ENCODE data around the gene DIAPH1.

Gene DIAPH1

DNA sequence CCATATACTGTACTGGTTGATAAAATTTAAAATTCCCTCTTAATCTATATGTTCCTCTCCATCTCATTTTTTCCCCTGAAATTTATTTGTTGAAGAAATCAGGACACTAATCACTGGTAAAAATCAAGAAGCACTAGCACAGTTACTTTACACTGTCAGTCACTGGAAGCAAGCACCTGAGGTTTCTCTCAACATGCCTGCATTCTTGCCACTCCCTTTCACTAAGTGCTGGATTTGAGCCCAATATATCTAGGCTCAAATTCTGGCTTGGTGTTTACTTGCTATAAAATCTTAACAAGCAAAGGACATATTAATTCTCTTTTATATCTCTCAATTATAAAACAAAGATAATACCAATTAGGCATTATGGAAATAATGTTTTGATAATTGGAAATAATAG, 58.6 kb downstream of the DIAPH1 start:
- no peak for DNase-seq

DNA sequence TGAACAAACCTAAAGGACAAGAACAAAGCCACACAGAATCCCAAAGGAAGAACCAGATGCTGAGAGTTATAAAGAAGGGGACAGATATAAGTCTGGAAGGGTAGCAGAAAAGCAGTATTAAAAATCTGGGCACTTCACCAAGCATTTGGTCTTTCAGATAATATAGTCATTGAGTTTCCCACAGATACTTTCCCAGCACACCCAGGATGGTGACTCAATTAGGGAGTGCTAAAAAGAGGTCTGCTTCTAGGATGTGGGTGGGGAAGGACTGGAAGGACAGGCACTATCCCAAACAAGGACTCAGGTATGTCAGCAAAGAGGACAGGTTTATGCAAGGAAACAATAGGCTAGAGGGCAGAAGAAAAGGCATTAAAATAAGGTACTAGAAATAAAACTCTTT, 59.3 kb downstream of the DIAPH1 start:
- no peak for DNase-seq

DNA sequence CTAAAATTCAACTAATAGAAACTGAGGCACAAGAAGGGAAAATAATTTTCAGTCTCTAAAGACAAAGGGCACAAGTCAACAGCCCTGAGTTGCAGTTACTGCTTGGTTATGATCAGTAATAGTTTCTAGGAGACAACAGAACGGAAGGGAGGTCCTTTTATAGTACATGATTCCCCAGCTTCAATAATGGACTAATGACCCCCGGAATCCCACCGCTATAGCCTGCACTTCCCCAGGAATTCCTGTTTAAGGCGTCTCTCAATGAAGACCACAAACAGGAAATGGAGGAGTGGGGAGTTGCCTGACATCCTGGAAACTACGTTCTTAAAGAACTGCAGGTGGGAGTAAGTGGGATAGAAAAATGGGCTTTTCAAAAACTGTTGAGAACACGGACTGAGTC, 60.6 kb downstream of the DIAPH1 start:
- DNase-seq, result no peak

GRCh38 chr5:141557681-141558136, 61.1 kb downstream of the DIAPH1 start:
- DNase-seq, result peak; percentile 85 to 90

DNA sequence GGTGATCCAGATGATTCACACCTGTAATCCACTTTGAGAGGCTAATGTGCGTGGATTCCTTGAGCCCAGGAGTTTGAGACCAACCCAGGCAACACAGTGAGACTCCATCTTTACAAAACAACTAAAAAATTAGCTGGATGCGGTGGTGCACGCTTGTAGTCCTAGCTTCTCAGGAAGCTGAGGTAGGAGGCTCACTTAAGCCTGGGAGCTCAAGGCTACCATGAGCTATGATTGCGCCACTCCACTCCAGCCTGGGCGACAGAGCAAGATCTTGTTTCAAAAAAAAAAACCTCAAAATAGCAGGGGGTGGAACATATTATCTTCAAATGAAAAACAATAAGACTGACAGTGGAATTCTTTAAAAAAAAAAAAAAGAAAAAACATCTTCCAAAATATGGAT, 70.9 kb downstream of the DIAPH1 start:
- no peak for DNase-seq

- DNase-seq, result no peak
Measured at GRCh38 chr5:141547488-141547887, 71.3 kb downstream of the DIAPH1 start.

GRCh38 chr5:141543053-141543452, 75.7 kb downstream of the DIAPH1 start:
- DNase-seq, result no peak

- no peak for DNase-seq
Measured at GRCh38 chr5:141534492-141535213, 84.1 kb downstream of the DIAPH1 start.

GRCh38 chr5:141533897-141534296, 84.9 kb downstream of the DIAPH1 start:
- DNase-seq, result no peak

GRCh38 chr5:141532726-141533125, 86.1 kb downstream of the DIAPH1 start:
- DNase-seq, result no peak

DNA sequence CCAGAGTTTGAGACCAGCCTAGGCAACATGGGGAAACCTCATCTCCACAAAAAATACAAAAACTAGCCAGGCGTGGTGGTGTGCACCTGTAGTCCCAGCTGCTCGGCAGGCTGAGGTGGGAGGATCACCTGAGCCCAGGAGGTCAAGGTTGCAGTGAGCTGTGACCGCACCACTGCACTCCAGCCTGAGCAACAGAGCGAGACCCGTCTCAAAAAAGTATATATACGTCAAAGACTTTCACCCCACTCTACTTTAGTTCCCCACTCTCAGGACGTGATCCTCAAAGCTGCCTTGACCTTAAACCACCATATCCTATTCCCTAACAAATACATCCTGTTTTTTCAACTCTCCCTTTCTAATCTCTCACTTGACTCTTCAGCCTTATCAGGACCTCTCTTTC, 88.9 kb downstream of the DIAPH1 start:
- no peak for DNase-seq

- no peak for DNase-seq
Measured at GRCh38 chr5:141529002-141529401, 89.8 kb downstream of the DIAPH1 start.

DNA sequence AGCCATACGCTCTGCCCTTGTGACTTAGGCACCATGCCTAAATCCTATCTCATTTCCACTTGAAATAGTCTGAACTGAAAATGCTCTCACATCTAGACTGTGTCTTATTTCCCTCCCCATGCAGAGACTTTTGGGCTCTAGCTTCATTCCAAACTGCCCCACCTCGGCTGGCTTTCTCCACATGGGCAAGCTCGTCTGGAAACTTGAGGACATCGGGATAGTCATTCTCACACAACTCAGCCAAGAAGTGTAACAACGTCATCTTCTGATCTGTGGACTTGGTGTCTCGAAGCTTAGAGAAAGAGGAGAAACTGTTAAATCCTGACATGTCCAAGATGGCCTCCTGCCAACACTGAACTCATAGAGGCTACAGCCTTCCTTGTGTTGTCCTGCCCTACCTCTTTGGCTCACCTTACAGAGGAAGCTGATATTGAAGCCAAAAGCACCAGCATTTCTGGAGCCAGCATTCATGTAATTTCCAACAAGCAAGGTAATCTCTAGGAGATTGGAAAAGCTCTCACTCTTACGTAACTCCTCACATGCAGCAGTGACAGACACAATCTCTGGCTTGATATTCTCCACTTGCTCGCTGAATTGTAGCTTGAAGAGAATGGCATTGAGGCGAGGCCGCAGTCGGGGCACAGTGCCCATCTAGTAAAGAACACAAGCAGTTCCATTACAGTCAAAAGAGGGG, 90.4 kb downstream of the DIAPH1 start:
- DNase-seq, result no peak

DNA sequence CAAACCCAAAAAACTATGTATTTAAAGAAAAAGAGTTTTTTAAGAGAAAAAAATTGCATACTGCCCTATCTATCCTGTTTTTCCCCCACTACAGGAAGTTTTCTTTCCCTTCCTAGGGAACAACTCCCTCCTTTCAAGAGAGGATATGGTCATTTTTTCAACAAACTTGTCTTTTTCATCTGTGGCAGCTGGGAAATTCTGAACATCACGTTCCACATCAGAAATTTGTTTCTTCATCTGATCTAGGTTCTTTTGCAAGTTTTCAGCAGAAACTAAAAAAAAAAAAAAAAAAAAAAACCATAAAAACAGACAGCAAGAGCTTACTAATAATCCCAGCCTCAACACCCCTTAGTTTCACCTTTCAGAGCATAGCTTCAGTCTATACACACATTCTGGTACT, 91.4 kb downstream of the DIAPH1 start:
- no peak for DNase-seq

DNA sequence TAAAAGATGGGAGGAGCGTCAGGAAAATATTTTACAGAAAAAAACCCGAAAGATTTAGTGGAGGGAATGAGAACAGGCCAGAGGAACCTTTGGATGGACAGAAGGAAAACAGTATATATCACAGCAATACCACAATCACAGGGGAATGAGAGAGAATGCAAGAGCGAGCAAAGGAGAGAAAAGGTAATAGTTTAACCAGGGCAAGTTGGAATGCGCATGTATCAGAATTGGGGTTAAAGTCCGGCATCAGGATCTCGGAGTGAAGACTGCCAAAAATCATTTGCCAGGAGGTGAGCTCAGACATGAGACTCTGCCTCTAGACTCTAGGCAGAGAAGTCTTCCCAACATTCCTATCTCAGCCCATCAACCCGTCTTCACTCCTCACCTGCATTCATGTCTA, 93.1 kb downstream of the DIAPH1 start:
- DNase-seq, result no peak

DNA sequence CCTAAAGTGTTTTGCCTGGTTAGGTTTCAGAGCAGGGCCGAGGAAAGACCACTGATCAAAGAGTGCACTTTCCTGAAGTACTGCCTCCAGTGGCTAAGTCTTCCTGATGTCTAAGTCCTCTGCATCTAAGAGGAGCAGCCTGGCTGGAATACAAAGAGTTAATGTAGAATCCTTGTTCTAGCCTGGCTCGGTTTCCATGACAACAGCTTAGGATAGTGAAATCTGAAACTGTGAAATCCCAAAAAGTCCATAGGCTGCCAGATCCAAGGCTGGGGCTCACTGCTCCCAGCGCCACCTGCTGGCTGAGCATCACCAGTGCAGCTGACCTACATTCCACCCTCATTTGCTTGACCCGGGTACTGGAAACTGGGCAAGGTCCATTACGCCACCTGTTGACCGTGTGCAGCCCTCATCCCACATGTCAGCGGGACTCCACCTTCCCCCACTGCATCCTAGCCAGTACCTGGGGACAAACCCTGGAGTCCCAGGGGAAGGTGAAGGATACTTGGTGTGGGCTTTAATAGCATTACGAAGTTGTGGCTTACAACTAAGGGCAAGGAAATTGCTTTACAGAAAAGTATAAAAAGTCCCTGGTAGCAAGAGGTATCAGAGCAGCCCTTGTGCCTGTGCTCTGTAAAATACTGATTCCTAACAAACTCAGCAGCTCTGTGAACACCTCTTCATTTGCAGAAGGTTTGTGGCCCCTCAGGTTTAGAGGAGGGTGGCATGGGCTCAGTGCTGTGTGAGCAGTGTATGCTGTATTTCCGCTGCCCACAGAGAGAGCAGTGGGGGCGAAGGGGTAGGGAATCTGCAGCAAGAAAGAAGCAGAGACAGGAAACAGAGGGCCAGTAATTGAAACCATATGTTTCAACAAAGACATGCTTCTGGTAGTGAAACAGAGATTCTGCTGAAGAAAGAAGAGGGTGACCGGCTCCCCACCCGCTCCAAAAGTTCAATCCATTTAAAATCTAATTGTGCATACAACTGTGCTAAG, 93.9 kb downstream of the DIAPH1 start:
- DNase-seq, result peak; percentile 55 to 91

DNA sequence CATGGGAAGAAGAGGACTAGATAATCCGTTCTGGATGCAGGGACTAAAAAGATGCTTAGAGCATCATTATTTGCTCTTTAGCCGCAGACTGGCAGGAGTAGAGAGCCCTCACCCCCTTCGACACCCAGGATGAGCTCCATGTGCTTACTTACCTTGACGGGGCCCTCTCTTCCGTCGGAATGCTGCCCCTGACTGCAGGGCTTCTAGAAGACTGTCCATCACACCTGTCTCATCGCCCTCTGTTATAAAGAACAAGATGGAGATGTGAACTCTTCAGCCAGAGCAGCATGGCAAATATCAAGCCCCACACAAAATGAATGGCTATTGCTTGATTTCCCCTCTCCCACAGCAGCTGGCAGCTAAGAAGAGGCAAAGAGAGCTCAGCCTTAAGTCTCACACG, 94.8 kb downstream of the DIAPH1 start:
- no peak for DNase-seq

GRCh38 chr5:141522301-141522700, 96.5 kb downstream of the DIAPH1 start:
- no peak for DNase-seq

DNA sequence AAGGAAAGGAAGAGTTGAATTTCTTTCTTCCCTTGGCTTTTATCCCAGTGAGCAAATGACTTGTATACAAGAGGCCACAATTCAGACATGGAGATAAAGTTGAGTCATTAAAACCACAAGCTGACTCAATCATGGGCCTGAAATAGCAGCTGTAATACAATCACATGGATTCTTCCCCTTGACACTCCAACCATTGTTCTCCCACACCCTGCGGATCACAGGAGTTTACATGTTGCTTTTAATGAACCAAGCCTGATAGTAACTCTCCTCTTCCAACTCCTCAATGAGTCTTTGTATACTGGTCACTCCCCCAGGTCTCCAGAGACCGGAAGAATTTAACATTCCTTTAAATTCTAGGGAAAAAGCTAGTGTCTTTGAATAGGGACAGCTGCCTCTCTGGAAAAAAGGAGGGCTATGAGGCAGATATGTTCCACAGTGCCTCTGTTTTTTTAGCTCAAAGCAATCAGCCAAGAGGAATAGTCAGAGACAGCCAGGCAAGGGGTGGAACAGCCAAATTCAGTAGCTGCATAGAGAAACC, 97.5 kb downstream of the DIAPH1 start:
- peak; percentile 41 to 43 for DNase-seq

DNA sequence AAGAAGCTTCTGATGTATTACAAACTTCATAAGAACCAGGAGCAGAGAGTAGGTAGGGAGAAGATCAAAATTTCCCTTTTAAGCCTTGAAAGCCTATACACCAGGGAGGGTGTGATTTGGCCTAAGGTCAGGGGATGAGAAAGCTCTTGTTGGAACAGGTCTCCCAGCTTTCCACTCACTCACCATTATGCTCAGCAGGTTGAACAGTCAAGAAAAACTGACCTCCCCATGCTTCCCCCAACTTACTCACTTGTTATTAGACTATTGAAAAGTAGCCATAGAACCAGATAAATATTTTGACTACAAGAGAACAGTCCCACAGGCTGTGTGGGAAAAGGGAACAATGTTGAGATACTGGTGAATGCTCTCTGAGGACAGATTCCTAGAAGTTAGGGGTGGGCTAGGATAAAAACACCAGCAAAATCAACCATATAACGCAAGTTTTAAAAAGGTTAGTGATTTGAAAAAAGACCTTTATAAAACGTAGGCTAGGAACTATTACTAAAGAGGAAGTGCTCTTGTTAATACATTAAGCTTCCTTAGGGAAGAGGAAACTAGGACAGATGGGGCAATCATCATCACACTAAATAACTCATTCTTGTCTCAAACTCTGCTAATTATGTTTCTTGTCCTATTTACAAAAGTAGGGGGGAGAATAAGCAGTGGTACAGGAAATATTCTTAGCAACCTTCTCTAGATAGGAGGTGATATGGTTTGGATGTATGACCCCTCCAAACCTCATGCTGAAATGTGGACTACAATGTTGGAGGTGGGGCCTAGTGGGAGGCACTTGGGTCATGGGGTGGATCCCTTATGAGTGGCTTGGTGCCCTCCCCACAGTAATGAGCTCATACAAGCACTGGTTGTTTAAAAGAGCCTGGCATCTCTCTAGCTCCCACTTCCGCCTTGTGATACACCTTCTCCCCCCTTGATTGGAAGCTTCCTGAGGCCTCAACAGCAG, 98.9 kb downstream of the DIAPH1 start:
- DNase-seq, result no peak

DNA sequence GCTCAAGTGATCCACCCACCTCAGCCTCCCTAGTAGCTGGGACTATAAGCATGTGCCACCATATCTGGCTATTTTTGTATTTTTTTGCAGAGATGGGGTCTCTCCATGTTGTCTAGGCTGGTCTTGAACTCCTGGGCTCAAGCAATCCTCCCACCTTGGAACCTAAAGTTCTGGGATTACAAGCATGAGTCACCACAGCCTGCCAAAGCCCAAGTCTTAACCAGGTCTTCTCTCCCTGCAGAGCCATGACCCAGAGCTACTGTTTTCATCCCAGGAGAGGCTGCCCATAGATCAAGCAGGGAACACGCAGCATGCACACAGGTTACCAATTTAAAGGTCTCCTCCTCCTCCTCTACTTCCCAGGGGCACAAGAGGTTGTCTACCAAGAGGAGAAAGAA, 100.2 kb downstream of the DIAPH1 start:
- DNase-seq, result no peak
